ENCODE measurements around the gene GNB1. TPM values are rescaled to one million over a fixed set of nuclear protein-coding genes. Genes with fewer than 3 reads are reported as not detected.

Gene GNB1
- polyA plus RNA-seq, 3 donors, result 41.9 to 357 (median 111) TPM

GRCh38 chr1:1895060-1895418 is 4.2 kb upstream of the GNB1 start:
- H3K9me3 ChIP-seq (replicated peaks in 1 of 2; ENCODE audit: control insufficient read depth in 1 of 2, insufficient read depth in 1 of 2, low read length in 2 of 2), result no peaks in the 10 kb centered on the region
- H3K27ac Mint-ChIP-seq, result peak overlapping the region in 2 of 7 donors; percentile 38 to 45
- peak overlapping the region in 1 of 2 donors; percentile 46 for H3K4me3 Mint-ChIP-seq
- no peak overlapping the region for H3K4me2 ChIP-seq (replicated peaks; ENCODE audit: extremely low read depth, low read length, poor library complexity, severe bottlenecking)
- no peaks in the 10 kb centered on the region for H3K36me3 Mint-ChIP-seq
- peaks cover 14 to 19% of the 10 kb centered on the region in 2 donors for H3K4me1 ChIP-seq (ENCODE audit: control insufficient read depth in 1 of 2, insufficient read depth in 2 of 2, low read length in 2 of 2)
- H3K36me3 ChIP-seq (replicated peaks in 1 of 2; ENCODE audit: control insufficient read depth in 1 of 2, insufficient read depth in 2 of 2, low read length in 2 of 2), result no peaks in the 10 kb centered on the region
- H2AFZ ChIP-seq (ENCODE audit: insufficient read depth, low read depth, low read length, poor library complexity, severe bottlenecking), result no peak overlapping the region
- H3K27me3 Mint-ChIP-seq (ENCODE audit: low read depth in 3 of 3), result peaks cover 17 to 47% (median 29%) of the 10 kb centered on the region in 3 donors
- peaks cover 11% of the 10 kb centered on the region for H4K20me1 ChIP-seq (ENCODE audit: insufficient read depth, low read length)
- no peak overlapping the region for H3K4me3 ChIP-seq (replicated peaks in 1 of 3; ENCODE audit: low read depth in 2 of 3, low read length in 3 of 3)
- TF ChIP-seq, protein P1, sequence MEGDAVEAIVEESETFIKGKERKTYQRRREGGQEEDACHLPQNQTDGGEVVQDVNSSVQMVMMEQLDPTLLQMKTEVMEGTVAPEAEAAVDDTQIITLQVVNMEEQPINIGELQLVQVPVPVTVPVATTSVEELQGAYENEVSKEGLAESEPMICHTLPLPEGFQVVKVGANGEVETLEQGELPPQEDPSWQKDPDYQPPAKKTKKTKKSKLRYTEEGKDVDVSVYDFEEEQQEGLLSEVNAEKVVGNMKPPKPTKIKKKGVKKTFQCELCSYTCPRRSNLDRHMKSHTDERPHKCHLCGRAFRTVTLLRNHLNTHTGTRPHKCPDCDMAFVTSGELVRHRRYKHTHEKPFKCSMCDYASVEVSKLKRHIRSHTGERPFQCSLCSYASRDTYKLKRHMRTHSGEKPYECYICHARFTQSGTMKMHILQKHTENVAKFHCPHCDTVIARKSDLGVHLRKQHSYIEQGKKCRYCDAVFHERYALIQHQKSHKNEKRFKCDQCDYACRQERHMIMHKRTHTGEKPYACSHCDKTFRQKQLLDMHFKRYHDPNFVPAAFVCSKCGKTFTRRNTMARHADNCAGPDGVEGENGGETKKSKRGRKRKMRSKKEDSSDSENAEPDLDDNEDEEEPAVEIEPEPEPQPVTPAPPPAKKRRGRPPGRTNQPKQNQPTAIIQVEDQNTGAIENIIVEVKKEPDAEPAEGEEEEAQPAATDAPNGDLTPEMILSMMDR (IDR thresholded peaks at IDR 0.05), result no peak
- intact Hi-C loops (cut with micrococcal nuclease), result loop anchor here in 1 of 2 donors (10.0 kb wide), 1 partner anchor 50 kb away; no protein-coding TSS in a partner anchor
- no peak overlapping the region for H3K27ac ChIP-seq (ENCODE audit: low read depth in 1 of 2, low read length in 2 of 2)
- H3K79me2 ChIP-seq (ENCODE audit: insufficient read depth, low read length), result peaks cover 22% of the 10 kb centered on the region
- H3K27me3 ChIP-seq (ENCODE audit: control insufficient read depth in 2 of 2, insufficient read depth in 2 of 2, low read length in 2 of 2), result peaks cover 0 to 19% of the 10 kb centered on the region in 2 donors
- H3K4me1 Mint-ChIP-seq, result peaks cover 21% of the 10 kb centered on the region
- no peak overlapping the region for H3K9ac ChIP-seq (ENCODE audit: insufficient read depth, low read length, poor library complexity, severe bottlenecking)
- H3K9me3 Mint-ChIP-seq, result peaks cover 0 to 2% (median 0%) of the 10 kb centered on the region in 7 donors
- no peak for DNase-seq
- WGBS (ENCODE audit: insufficient coverage), result 62% methylated on average over 10 of the region's 10 CpGs

DNA sequence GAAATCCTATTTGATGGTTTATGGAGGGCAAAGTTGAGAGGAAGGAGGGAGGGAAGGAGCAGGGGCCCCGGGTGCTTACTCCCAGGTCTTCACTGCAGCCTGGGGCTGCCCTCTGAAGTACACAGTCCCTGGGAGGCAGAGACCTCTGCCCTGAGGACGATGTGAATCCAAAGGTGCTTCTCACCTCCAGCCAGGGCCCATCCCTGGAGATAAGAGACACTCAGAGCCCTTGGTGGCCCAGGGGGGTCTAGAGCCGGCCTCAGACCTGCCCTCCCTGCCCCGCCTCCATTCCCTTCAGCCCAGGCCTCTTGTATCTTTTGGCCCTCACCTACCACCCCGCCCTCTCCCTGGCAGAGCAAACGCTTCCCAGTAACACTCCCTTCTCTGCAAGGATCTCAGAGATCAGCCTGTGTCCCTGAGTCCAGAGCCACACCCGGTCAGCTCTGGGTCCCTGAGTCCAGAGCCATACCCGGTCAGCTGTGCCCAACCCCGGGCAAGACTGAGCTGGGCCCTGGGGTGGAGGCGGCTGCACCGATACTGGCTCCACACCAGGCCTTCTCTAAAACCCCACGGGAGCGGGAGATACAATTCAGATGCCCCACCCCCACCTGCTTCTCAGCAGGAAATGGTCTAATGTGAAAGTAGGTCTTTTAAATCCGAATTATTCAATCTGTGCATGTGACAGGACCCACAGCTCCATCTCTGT is 3.6 kb upstream of the GNB1 start:
- 85% methylated on average over 9 of the region's 14 CpGs for WGBS (ENCODE audit: insufficient coverage)
- Mint-ChIP-seq H3K27ac (peak overlapping the region in 1 of 7 donors; percentile 64), H3K4me1 (peaks cover 18% of the 10 kb centered on the region), H3K27me3 (ENCODE audit: low read depth in 3 of 3) (peaks cover 14 to 42% (median 25%) of the 10 kb centered on the region in 3 donors), H3K9me3 (peaks cover 0 to 2% (median 0%) of the 10 kb centered on the region in 7 donors), H3K4me3 (peak overlapping the region; percentile 2 to 46), H3K36me3 (no peaks in the 10 kb centered on the region)
- Histone ChIP-seq H3K4me3 (replicated peaks in 1 of 3; ENCODE audit: low read depth in 2 of 3, low read length in 3 of 3) (no peak overlapping the region), H3K27me3 (ENCODE audit: control insufficient read depth in 2 of 2, insufficient read depth in 2 of 2, low read length in 2 of 2) (peaks cover 0 to 15% of the 10 kb centered on the region in 2 donors), H3K36me3 (replicated peaks in 1 of 2; ENCODE audit: control insufficient read depth in 1 of 2, insufficient read depth in 2 of 2, low read length in 2 of 2) (no peaks in the 10 kb centered on the region), H3K4me1 (ENCODE audit: control insufficient read depth in 1 of 2, insufficient read depth in 2 of 2, low read length in 2 of 2) (peaks cover 12 to 14% of the 10 kb centered on the region in 2 donors), H3K4me2 (replicated peaks; ENCODE audit: extremely low read depth, low read length, poor library complexity, severe bottlenecking) (no peak overlapping the region), H3K27ac (ENCODE audit: low read depth in 1 of 2, low read length in 2 of 2) (no peak overlapping the region), H2AFZ (ENCODE audit: insufficient read depth, low read depth, low read length, poor library complexity, severe bottlenecking) (no peak overlapping the region), H3K9ac (ENCODE audit: insufficient read depth, low read length, poor library complexity, severe bottlenecking) (no peak overlapping the region), H3K79me2 (ENCODE audit: insufficient read depth, low read length) (peaks cover 27% of the 10 kb centered on the region), H3K9me3 (replicated peaks in 1 of 2; ENCODE audit: control insufficient read depth in 1 of 2, insufficient read depth in 1 of 2, low read length in 2 of 2) (no peaks in the 10 kb centered on the region), H4K20me1 (ENCODE audit: insufficient read depth, low read length) (peaks cover 16% of the 10 kb centered on the region)
- intact Hi-C loops (cut with micrococcal nuclease), result loop anchor here (5.0 to 10.0 kb wide), 4 partner anchors 37 to 117 kb away; partner anchors contain the start of gene NADK (in 1 of the 2)
- DNase-seq, result no peak
- TF ChIP-seq, protein P1 (IDR thresholded peaks at IDR 0.05), result no peak
